Heart left ventricle (tissue), 13 donors: ENCODE measurements around the gene DHX35.

Source experiments
- CTCF ChIP-seq, 12 donors: fragments of 200-600 bp; sonication (generic) in 4 of 12; IDR thresholded peaks; one replicate each; pipeline versions ENCODE4 v1.5.0 to v1.8.0; 2018 to 2022; ENCODE audit warnings: antibody characterized with exemption in 12 of 12, mild to moderate bottlenecking in 5 of 12
- POLR2A ChIP-seq, 2 donors: fragments of 450-650 bp; IDR thresholded peaks; one replicate each; pipeline ENCODE4 v1.6.1; 2017; ENCODE audit warnings: antibody characterized with exemption in 2 of 2, mild to moderate bottlenecking in 2 of 2, moderate library complexity in 2 of 2
- donor health status: ischemic (EF 13 %, LVEDD 7.1; RV severe dilation, severe dysfunction).
- donor health status: DM: no; HTN: yes; CAD: no.
- donor health status: DM: no; HTN: no; CAD: no.
- donor health status: ischemic (EF 25% LVEDD 6.9; RV normal size, moderate dysfunction).
- donor health status: ischemic (EF 25% LVEDD 5.7; RV mildly dilated, moderate dysfunction).
- donor health status: ischemic (EF 35%, LVEDD 5.7; RV mildly dilated, moderate dysfunction).
- donor health status: nonischemic (EF 11% LVEDD 7.7; RV severe dilation, severe dysfunction).
- donor health status: DM: yes; HTN: yes; CAD: no.
- donor health status: PGD.
- donor health status: ischemic (EF 29% LVEDD 5.4; RV normal size, mild dysfunction).
- donor health status: nonischemic (EF 23%, LVEDD 6.1; RV moderate dilation, normal function).

DNA sequence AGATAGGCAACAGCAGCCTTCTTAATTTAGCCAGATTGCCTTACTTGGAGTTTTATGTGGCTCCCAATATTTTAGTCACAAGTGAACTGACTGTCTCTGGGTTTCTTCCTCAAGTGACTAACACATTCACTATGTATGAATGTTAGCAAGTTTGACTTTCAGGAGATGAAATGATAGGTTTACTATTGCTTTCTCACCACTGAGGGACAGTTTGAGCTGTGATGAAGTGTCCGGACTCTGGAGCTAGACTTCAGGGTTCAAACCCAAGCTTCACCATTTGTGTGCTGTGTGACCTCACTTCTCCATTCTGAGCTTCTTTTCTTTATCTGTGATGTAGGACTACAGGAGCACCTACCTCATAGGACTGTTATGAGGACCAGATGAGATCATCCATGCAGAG is 8.2 kb downstream of the DHX35 start:
- TF ChIP-seq CTCF (IDR thresholded peaks at IDR 0.05) = no peak
- no peak for TF ChIP-seq POLR2A (IDR thresholded peaks at IDR 0.05)
